Dedifferentiated amniotic fluid mesenchymal stem cell (primary cell): ENCODE results near the gene RALGPS2.

ENCODE experiments used
- DNase-seq: peaks from one replicate; pipeline ENCODE4 v3.0.0-alpha.2; 2016; ENCODE audit errors: extremely low spot score

The RALGPS2 gene

GRCh38 chr1:178724728-178725465 is at the start of gene RALGPS2:
Gene RALGPS2 (plus strand): TSS chr1:178725244. CDS start chr1:178776765, 51,521 bp downstream.
- DNase-seq: peak; percentile 55

- DNase-seq: no peak
Measured at GRCh38 chr1:178679237-178679636, 45.8 kb upstream of the RALGPS2 start.

GRCh38 chr1:178682429-178682828 is 42.6 kb upstream of the RALGPS2 start:
- no peak for DNase-seq

GRCh38 chr1:178682886-178683285 is 42.2 kb upstream of the RALGPS2 start:
- no peak for DNase-seq

GRCh38 chr1:178683291-178683690 is 41.8 kb upstream of the RALGPS2 start:
- DNase-seq: no peak

- no peak for DNase-seq
Measured at GRCh38 chr1:178684111-178684510, 40.9 kb upstream of the RALGPS2 start.

GRCh38 chr1:178684542-178685000 is 40.5 kb upstream of the RALGPS2 start:
- peak; percentile 92 for DNase-seq

GRCh38 chr1:178686407-178686806 is 38.6 kb upstream of the RALGPS2 start:
- DNase-seq: no peak

GRCh38 chr1:178688244-178688643 is 36.8 kb upstream of the RALGPS2 start:
- no peak for DNase-seq

GRCh38 chr1:178689769-178690168 is 35.3 kb upstream of the RALGPS2 start:
- DNase-seq: no peak

GRCh38 chr1:178690496-178690895 is 34.5 kb upstream of the RALGPS2 start:
- no peak for DNase-seq

GRCh38 chr1:178692564-178693327 is 32.3 kb upstream of the RALGPS2 start:
- no peak for DNase-seq

- DNase-seq: no peak
Measured at GRCh38 chr1:178693366-178693765, 31.7 kb upstream of the RALGPS2 start.

- no peak for DNase-seq
Measured at GRCh38 chr1:178694923-178695525, 30.0 kb upstream of the RALGPS2 start.

- DNase-seq: peak; percentile 36
Measured at GRCh38 chr1:178702146-178702545, 22.9 kb upstream of the RALGPS2 start.

GRCh38 chr1:178704833-178705232 is 20.2 kb upstream of the RALGPS2 start:
- DNase-seq: no peak

GRCh38 chr1:178706432-178706831 is 18.6 kb upstream of the RALGPS2 start:
- DNase-seq: no peak

GRCh38 chr1:178713259-178713658 is 11.8 kb upstream of the RALGPS2 start:
- no peak for DNase-seq

GRCh38 chr1:178714453-178714852 is 10.6 kb upstream of the RALGPS2 start:
- no peak for DNase-seq

GRCh38 chr1:178716111-178716510 is 8.9 kb upstream of the RALGPS2 start:
- no peak for DNase-seq

- DNase-seq: no peak
Measured at GRCh38 chr1:178718520-178718919, 6.5 kb upstream of the RALGPS2 start.

- DNase-seq: no peak
Measured at GRCh38 chr1:178723546-178723945, 1.5 kb upstream of the RALGPS2 start.

- no peak for DNase-seq
Measured at GRCh38 chr1:178724376-178724727, 692 bp upstream of the RALGPS2 start.
